VCaP (cell line): Measurements from ENCODE around the gene ADISSP.

Experiments used
- H3K27ac ChIP-seq: fragments of 450-650 bp; 2 replicates; pipeline ENCODE4 v1.5.1; 2017
- CTCF ChIP-seq: fragments of 450-650 bp; conservative IDR thresholded peaks from 2 replicates; pipeline ENCODE4 v1.5.1; 2017; ENCODE audit warnings: mild to moderate bottlenecking, moderate library complexity

Gene ADISSP

DNA sequence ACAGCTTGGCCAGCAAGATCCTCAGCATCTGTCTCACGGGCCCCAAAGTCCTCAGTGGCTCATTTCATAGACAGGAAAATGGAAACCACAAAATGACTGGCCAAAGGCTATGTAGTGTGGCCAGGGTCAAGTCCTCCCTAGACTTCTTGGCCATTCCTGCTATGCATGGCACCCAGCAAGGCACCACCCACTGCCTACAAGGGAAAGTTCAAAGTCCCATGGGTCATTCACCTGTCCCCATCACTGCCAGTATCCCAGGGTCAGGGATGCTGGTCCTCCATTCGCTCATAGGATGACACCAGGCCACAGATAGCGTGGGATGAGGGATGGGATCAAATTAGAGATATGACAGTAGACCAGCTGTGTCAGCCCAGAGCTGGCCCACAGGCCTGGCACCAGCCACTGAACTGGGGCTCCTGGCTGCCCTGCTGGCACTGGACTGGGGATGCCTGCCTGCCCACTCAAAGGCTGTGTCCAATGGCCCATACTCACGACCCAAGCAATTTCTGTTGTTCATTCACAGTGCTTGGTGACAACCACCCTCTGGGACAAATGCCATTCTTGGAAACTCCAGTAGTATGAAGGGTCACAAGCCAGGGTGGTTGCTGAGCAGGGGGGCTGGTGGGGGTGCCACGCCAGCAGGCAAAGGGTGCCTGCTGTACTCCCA, 11.6 kb downstream of the ADISSP start:
- no peak for TF ChIP-seq CTCF
- no peak overlapping the region for H3K27ac ChIP-seq

DNA sequence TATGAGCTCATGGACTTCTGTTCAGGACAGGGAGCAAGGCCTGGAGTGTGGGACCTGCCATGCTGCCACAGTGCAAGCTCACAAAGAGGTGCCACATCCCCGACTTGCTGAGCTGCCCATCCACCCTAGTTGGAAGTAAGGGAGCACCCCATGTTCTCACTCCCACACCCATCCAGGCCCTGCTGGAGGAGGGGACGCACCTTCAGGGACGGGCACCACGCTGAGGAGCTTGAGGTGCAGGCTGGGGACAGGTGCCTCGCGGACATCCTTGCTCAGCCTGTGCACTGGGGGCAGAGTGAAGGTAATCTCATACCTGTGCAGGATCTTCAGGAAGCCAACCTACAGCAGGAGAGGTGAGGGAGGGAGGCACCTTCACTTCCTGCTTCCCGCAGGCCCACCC, 12.3 kb downstream of the ADISSP start:
- H3K27ac ChIP-seq, result no peak overlapping the region
- no peak for TF ChIP-seq CTCF

DNA sequence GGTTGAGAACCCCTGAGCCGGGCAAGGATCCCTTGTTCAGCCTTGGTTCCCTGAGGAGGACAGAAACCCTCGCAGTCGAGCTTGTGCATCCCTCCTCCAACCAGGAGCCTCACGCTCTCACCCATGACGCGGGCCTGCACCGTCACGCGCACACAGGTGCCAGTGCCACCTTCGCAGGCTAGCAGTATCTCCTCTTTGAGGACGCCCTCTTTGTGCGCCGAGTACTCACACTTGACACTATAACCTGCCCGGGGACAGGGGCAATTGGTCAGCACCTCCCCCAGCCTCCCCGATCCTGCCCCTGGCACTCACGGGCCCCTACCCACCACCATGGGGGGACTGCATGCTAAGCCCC, 13.3 kb downstream of the ADISSP start:
- no peak overlapping the region for H3K27ac ChIP-seq
- TF ChIP-seq CTCF, result no peak

DNA sequence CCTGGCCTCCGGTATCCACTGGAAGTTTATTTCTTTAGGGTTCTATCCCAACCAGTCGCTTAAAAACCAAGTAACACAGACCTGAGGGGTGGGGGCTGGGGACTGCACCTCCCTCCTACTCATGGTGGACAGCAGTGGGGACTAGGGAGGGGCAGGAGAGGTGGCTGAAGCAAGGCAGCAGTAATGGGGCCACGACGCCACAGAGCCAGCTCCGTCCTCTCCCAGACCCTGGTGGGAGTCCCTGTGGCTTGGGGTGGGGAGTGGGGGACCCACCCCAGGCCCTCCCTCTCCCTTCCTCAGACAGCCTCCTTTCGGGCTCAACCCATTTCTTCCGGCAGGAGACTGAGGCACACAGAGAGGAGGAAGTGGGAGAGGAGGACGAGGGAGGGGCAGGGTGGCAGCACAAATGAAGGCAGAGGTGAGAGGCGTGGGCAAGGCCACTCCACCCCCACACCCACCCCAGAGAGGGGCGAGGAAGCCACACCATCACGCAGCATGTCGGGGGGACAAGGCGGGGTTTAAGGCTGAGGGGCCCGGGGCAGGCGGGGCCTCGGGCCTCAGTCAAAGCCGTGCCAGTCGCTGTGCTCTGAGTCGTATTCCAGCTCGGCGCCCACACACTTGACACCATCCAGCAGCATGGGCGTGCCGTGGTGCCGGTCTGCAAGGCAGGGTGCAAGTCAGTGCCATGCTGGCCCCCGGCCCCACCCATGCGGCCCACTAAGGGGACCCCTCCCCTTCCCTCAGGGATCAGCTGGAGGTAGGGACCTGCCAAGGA, 13.9 kb downstream of the ADISSP start:
- no peak overlapping the region for H3K27ac ChIP-seq
- no peak for TF ChIP-seq CTCF

DNA sequence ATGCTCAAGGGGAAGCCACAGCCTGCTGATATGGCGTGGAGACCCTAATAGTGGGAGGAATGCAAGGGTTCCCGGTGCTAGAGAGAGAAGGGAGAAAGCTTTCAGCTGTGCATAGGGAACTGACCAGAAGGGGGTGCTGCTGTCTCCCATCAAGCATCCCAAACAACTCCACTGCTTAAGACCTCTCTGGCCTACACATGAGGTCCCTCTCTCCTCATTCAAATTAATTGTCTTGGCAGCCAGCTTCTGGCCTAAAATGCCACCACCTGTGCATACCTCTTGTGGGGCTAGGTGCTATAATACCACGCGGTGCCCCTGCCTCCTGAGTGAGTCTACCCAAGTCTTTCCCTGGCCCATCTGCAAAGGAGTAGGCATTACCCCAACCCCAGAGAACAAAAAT, 14.5 kb downstream of the ADISSP start:
- peak; percentile 72 for TF ChIP-seq CTCF
- no peak overlapping the region for H3K27ac ChIP-seq

DNA sequence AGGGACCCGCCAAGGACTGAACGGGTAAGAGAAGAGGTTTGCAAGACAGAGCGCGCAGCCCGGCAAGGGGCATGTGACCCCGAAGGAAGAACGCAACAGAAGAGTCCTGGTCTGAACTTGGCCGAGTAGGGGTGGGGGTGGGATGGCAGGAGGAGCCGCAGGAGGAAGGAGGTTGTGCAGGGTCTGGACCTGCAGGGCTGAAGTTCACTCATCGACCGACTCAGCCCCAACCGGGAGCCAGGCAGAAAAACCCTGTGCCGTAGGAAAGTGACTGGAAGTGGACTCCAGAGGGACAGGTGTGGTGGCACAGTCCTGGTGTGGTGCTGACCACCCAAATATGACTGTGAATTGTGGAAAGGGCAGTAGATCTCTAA, 15.2 kb downstream of the ADISSP start:
- no peak overlapping the region for H3K27ac ChIP-seq

More for the DNA sequence above, 15.2 kb downstream of the ADISSP start:
- no peak for TF ChIP-seq CTCF
